Activated T-helper 1 cell treated with anti-CD3 and anti-CD28 coated beads, Interleukin-12 subunit alpha, Interleukin-12 subunit beta, Interleukin-2, Interleukin-4 antibody, amounts not matched to agents 30 ng/mL and 10 ng/mL and 1 ng/mL, durations not matched to agents 14 hours and 24 hours and 36 hours (primary cell): ENCODE results near the gene TRIM66. TPM values are rescaled to one million over a fixed set of nuclear protein-coding genes. Genes with fewer than 3 reads are reported as not detected.
A peak's percentile ranks its signal among the peaks of the same experiment; 100 is the strongest.

Experiments used
- DNase-seq: peaks from one replicate; pipeline ENCODE4 v3.0.0; 2021; ENCODE audit warnings: low spot score
- H3K27ac Mint-ChIP-seq: one replicate; pipeline ENCODE4 v1.8.0; 2021; ENCODE audit warnings: mild to moderate bottlenecking, mixed read lengths
- H3K27me3 Mint-ChIP-seq: one replicate; pipeline ENCODE4 v1.8.0; 2022; ENCODE audit warnings: mild to moderate bottlenecking, moderate library complexity, mixed read lengths; ENCODE audit not compliant: insufficient read depth
- H3K36me3 Mint-ChIP-seq: one replicate; pipeline ENCODE4 v1.8.0; 2021; ENCODE audit warnings: low read depth, mixed read lengths
- H3K4me1 Mint-ChIP-seq: one replicate; pipeline ENCODE4 v1.8.0; 2021; ENCODE audit warnings: low read depth, mixed read lengths
- H3K4me3 Mint-ChIP-seq: one replicate; pipeline ENCODE4 v1.8.0; 2021; ENCODE audit warnings: mild to moderate bottlenecking, moderate library complexity, mixed read lengths
- H3K9me3 Mint-ChIP-seq: one replicate; pipeline ENCODE4 v1.8.0; 2021; ENCODE audit warnings: mixed read lengths
- intact Hi-C: fragments of 100-400 bp; cut with micrococcal nuclease; formaldehyde crosslinking; loops from one replicate; pipeline ENCODE4 v1.15.1; 2024
- total RNA-seq: library from RNA; stranded (reverse); gene quantifications from 2 replicates; pipeline ENCODE4 v1.2.3, GENCODE V29; 2022

Gene TRIM66
- total RNA-seq, 1 donor from 2014 or later, result 14.2 TPM

GRCh38 chr11:8694137-8694536 lies 11.7 kb upstream of the TRIM66 start:
- Mint-ChIP-seq H3K27me3 (no peaks in the 10 kb centered on the region), H3K9me3 (no peaks in the 10 kb centered on the region), H3K4me1 (peaks cover 30% of the 10 kb centered on the region), H3K27ac (peak overlapping the region; percentile 13), H3K36me3 (peaks cover 41% of the 10 kb centered on the region), H3K4me3 (no peak overlapping the region)
- no peak for DNase-seq
- intact Hi-C loops, result no loop called here

GRCh38 chr11:8693555-8693954 lies 11.1 kb upstream of the TRIM66 start:
- Mint-ChIP-seq H3K27ac (no peak overlapping the region), H3K36me3 (peaks cover 45% of the 10 kb centered on the region), H3K9me3 (no peaks in the 10 kb centered on the region), H3K27me3 (no peaks in the 10 kb centered on the region), H3K4me1 (peaks cover 36% of the 10 kb centered on the region), H3K4me3 (no peak overlapping the region)
- intact Hi-C loops, result no loop called here
- DNase-seq, result no peak

GRCh38 chr11:8693010-8693551 lies 10.6 kb upstream of the TRIM66 start:
- peaks cover 40% of the 10 kb centered on the region for H3K4me1 Mint-ChIP-seq
- intact Hi-C loops, result no loop called here
- no peak for DNase-seq
- no peaks in the 10 kb centered on the region for H3K9me3 Mint-ChIP-seq
- H3K36me3 Mint-ChIP-seq, result peaks cover 49% of the 10 kb centered on the region
- H3K27ac Mint-ChIP-seq, result no peak overlapping the region
- no peak overlapping the region for H3K4me3 Mint-ChIP-seq
- no peaks in the 10 kb centered on the region for H3K27me3 Mint-ChIP-seq

- Mint-ChIP-seq H3K9me3 (no peaks in the 10 kb centered on the region), H3K36me3 (peaks cover 54% of the 10 kb centered on the region), H3K4me1 (peaks cover 45% of the 10 kb centered on the region), H3K27me3 (no peaks in the 10 kb centered on the region), H3K27ac (no peak overlapping the region), H3K4me3 (no peak overlapping the region)
- DNase-seq, result no peak
- intact Hi-C loops, result no loop called here
Observed at GRCh38 chr11:8692417-8692816, 10.0 kb upstream of the TRIM66 start.

GRCh38 chr11:8691601-8692000 lies 9.1 kb upstream of the TRIM66 start:
- H3K4me3 Mint-ChIP-seq, result no peak overlapping the region
- H3K27ac Mint-ChIP-seq, result no peak overlapping the region
- no peak for DNase-seq
- intact Hi-C loops, result no loop called here
- H3K9me3 Mint-ChIP-seq, result no peaks in the 10 kb centered on the region
- H3K36me3 Mint-ChIP-seq, result peaks cover 59% of the 10 kb centered on the region
- no peaks in the 10 kb centered on the region for H3K27me3 Mint-ChIP-seq
- peaks cover 45% of the 10 kb centered on the region for H3K4me1 Mint-ChIP-seq

- Mint-ChIP-seq H3K36me3 (peaks cover 57% of the 10 kb centered on the region), H3K27me3 (no peaks in the 10 kb centered on the region), H3K4me1 (peaks cover 47% of the 10 kb centered on the region), H3K4me3 (peak overlapping the region; percentile 94), H3K27ac (peak overlapping the region; percentile 91), H3K9me3 (no peaks in the 10 kb centered on the region)
- intact Hi-C loops, result loop anchor here (1.0 kb wide), 1 partner anchor 8 kb away; the partner anchor contains the start of genes RPL27A and TRIM66
- no peak for DNase-seq
Observed at GRCh38 chr11:8690374-8691342, 8.2 kb upstream of the TRIM66 start.

GRCh38 chr11:8689726-8690255 lies 7.3 kb upstream of the TRIM66 start:
- peak overlapping the region; percentile 94 for H3K4me3 Mint-ChIP-seq
- H3K27ac Mint-ChIP-seq, result peak overlapping the region; percentile 91
- intact Hi-C loops, result loop anchor here (1.0 to 10.0 kb wide), 9 partner anchors 7 to 1765 kb away; partner anchors contain the start of genes ADM, AMPD3, EIF3F and RPL27A
- no peaks in the 10 kb centered on the region for H3K27me3 Mint-ChIP-seq
- DNase-seq, result no peak
- H3K36me3 Mint-ChIP-seq, result peaks cover 60% of the 10 kb centered on the region
- no peaks in the 10 kb centered on the region for H3K9me3 Mint-ChIP-seq
- peaks cover 50% of the 10 kb centered on the region for H3K4me1 Mint-ChIP-seq

- no peaks in the 10 kb centered on the region for H3K9me3 Mint-ChIP-seq
- H3K27ac Mint-ChIP-seq, result peak overlapping the region; percentile 91
- DNase-seq, result peak; percentile 82
- H3K4me1 Mint-ChIP-seq, result peaks cover 60% of the 10 kb centered on the region
- H3K36me3 Mint-ChIP-seq, result peaks cover 65% of the 10 kb centered on the region
- no peaks in the 10 kb centered on the region for H3K27me3 Mint-ChIP-seq
- H3K4me3 Mint-ChIP-seq, result peak overlapping the region; percentile 94
- intact Hi-C loops, result loop anchor here (1.0 to 10.0 kb wide), 10 partner anchors 152 to 1766 kb away; partner anchors contain the start of genes ADM, AKIP1, AMPD3 and EIF3F
Observed at GRCh38 chr11:8688414-8689362, 6.2 kb upstream of the TRIM66 start.

- Mint-ChIP-seq H3K9me3 (no peaks in the 10 kb centered on the region), H3K27me3 (no peaks in the 10 kb centered on the region), H3K36me3 (peaks cover 70% of the 10 kb centered on the region), H3K4me1 (peaks cover 63% of the 10 kb centered on the region), H3K27ac (no peak overlapping the region), H3K4me3 (peak overlapping the region; percentile 22)
- intact Hi-C loops, result loop anchor here (5.0 to 10.0 kb wide), 4 partner anchors 576 to 1768 kb away; partner anchors contain the start of genes ADM, AMPD3 and WEE1
- DNase-seq, result no peak
Observed at GRCh38 chr11:8686325-8686724, 3.9 kb upstream of the TRIM66 start.

- DNase-seq, result no peak
- peak overlapping the region; percentile 97 for H3K4me3 Mint-ChIP-seq
- H3K36me3 Mint-ChIP-seq, result peaks cover 69% of the 10 kb centered on the region
- H3K4me1 Mint-ChIP-seq, result peaks cover 59% of the 10 kb centered on the region
- intact Hi-C loops, result loop anchor here (5.0 to 10.0 kb wide), 4 partner anchors 576 to 1769 kb away; partner anchors contain the start of genes ADM, AMPD3 and WEE1
- H3K9me3 Mint-ChIP-seq, result no peaks in the 10 kb centered on the region
- no peaks in the 10 kb centered on the region for H3K27me3 Mint-ChIP-seq
- peak overlapping the region; percentile 68 for H3K27ac Mint-ChIP-seq
Observed at GRCh38 chr11:8685820-8686219, 3.4 kb upstream of the TRIM66 start.

GRCh38 chr11:8685306-8685705 lies 2.8 kb upstream of the TRIM66 start:
- no peak for DNase-seq
- H3K4me1 Mint-ChIP-seq, result peaks cover 62% of the 10 kb centered on the region
- peak overlapping the region; percentile 97 for H3K4me3 Mint-ChIP-seq
- peaks cover 73% of the 10 kb centered on the region for H3K36me3 Mint-ChIP-seq
- no peaks in the 10 kb centered on the region for H3K9me3 Mint-ChIP-seq
- intact Hi-C loops, result loop anchor here (5.0 to 10.0 kb wide), 4 partner anchors 577 to 1769 kb away; partner anchors contain the start of genes ADM, AMPD3 and WEE1
- no peaks in the 10 kb centered on the region for H3K27me3 Mint-ChIP-seq
- peak overlapping the region; percentile 68 for H3K27ac Mint-ChIP-seq
